GM12874 (cell line): Measurements from ENCODE around the gene RBPJ.

Experiments
- CTCF ChIP-seq: IDR thresholded peaks from 2 replicates; pipeline ENCODE4 v1.5.1; 2011; ENCODE audit warnings: low read depth, mild to moderate bottlenecking, control low read depth, low read length, moderate library complexity; ENCODE audit not compliant: insufficient read depth

The RBPJ gene

GRCh38 chr4:26284536-26284935, 36.3 kb upstream of the RBPJ start:
- TF ChIP-seq CTCF: no peak

- no peak for TF ChIP-seq CTCF
Observed at GRCh38 chr4:26285272-26285671, 35.5 kb upstream of the RBPJ start.

- TF ChIP-seq CTCF: no peak
Observed at GRCh38 chr4:26287756-26288155, 33.1 kb upstream of the RBPJ start.

- no peak for TF ChIP-seq CTCF
Observed at GRCh38 chr4:26288355-26288909, 32.4 kb upstream of the RBPJ start.

- no peak for TF ChIP-seq CTCF
Observed at GRCh38 chr4:26289401-26289800, 31.4 kb upstream of the RBPJ start.

DNA sequence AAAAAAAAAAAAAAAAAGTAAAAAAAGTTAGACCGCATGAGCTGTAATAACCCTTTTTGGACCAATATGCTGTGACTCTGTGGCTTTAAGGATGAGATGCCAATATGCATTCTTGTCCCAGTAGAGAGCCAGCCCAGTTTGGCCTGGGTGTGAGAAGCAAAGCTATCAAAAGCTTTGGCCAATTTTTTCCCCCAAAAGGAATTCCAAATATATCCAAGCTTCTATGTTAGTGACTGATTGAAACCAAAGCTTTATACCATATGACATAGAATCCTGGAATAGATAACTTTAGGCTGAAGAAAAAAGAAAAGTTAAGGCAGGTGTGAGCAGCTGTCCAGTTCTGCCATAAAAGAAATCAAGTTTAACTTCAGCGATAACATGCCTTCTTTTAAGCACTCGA, 30.5 kb upstream of the RBPJ start:
- TF ChIP-seq CTCF: no peak

DNA sequence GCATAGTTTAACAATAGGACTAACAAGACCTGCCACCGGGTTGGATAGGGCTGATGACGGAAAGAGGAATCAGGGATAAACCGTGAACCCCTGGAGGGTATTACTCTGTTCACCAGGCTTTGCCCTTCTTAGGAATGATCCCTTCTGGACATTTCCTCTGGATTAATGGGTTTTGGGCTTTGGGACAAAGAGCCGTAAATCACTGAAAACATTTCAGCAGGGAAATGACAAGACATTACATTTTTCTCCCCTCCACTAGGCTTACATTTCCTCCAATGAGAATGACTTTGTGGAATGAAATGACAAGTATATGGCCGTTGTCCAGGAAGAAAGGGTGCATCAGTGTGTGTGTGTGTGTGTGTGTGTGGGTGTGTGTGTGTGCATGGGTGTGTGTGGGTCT, 25.9 kb upstream of the RBPJ start:
- TF ChIP-seq CTCF: no peak

DNA sequence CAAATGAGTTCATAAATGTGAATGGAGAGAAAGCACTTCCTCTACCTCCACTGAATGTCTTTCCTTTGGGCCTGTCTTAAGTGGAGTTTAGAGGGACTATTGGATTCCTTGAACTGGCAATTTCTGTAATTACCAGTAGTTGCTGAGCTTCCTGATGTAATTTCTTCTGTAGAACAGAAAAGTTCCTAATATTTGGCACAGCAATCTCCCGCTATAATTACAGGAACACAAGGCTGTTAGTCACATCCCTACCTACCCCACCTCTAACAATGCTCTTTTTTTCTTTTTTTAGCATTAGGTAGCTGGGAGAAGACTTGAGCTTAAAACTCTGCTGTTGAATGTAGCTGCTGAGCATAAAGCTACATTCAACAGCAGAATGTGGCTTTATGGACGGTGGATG, 24.8 kb upstream of the RBPJ start:
- no peak for TF ChIP-seq CTCF
